Mesenchymal stem cell (in vitro differentiated cells and primary cell): ENCODE data around the gene CNOT6L.

Experiments used
- DNase-seq: peaks from one replicate; pipeline ENCODE4 v3.0.0-alpha.2; 2013
- H2AFZ ChIP-seq: one replicate; pipeline ENCODE4 v1.6.1; 2013; ENCODE audit warnings: low read depth, mild to moderate bottlenecking, control low read depth, inconsistent platforms, low read length, moderate library complexity
- H2AK5ac ChIP-seq: 2 replicates; pipeline ENCODE4 v1.6.1; 2013; ENCODE audit warnings: low read length, moderate library complexity, mild to moderate bottlenecking, inconsistent platforms; ENCODE audit not compliant: severe bottlenecking
- H2BK120ac ChIP-seq: one replicate; pipeline ENCODE4 v1.6.1; 2013; ENCODE audit warnings: low read depth, mild to moderate bottlenecking, inconsistent platforms, low read length, moderate library complexity
- H2BK12ac ChIP-seq, 2 experiments: one replicate each; pipeline ENCODE4 v1.6.1; 2013; ENCODE audit warnings: inconsistent platforms in 2 of 2, low read length in 2 of 2, mild to moderate bottlenecking in 2 of 2, moderate library complexity in 2 of 2, control low read depth in 1 of 2
- H2BK15ac ChIP-seq: one replicate; pipeline ENCODE4 v1.6.1; 2013; ENCODE audit warnings: mild to moderate bottlenecking, low read depth, inconsistent platforms; ENCODE audit not compliant: poor library complexity, severe bottlenecking
- H2BK5ac ChIP-seq: 2 replicates; pipeline ENCODE4 v1.6.1; 2013; ENCODE audit warnings: low read depth, mild to moderate bottlenecking, low read length, control low read depth, inconsistent platforms; ENCODE audit not compliant: poor library complexity, severe bottlenecking
- H3K14ac ChIP-seq, 2 experiments: one replicate each; pipeline ENCODE4 v1.6.1; 2013; ENCODE audit warnings: inconsistent platforms in 2 of 2, low read length in 2 of 2, control low read depth in 1 of 2, mild to moderate bottlenecking in 1 of 2, moderate library complexity in 1 of 2
- H3K18ac ChIP-seq, 2 experiments: one replicate each; pipeline ENCODE4 v1.6.1; 2013; ENCODE audit warnings: inconsistent platforms in 2 of 2, low read length in 2 of 2, control low read depth in 1 of 2, low read depth in 1 of 2, mild to moderate bottlenecking in 1 of 2
- H3K23ac ChIP-seq, 2 experiments: one replicate each; pipeline ENCODE4 v1.6.1; 2013; ENCODE audit warnings: inconsistent platforms in 2 of 2, low read length in 2 of 2, mild to moderate bottlenecking in 2 of 2, moderate library complexity in 2 of 2, control low read depth in 1 of 2
- H3K27ac ChIP-seq: 2 replicates; pipeline ENCODE4 v1.5.1; 2013; ENCODE audit warnings: mild to moderate bottlenecking, moderate library complexity, low read length, control low read depth, inconsistent platforms; ENCODE audit not compliant: poor library complexity, severe bottlenecking
- H3K27me3 ChIP-seq, 2 experiments: 2 replicates each; pipeline versions ENCODE4 v1.6.1 to v1.7.0; 2013; ENCODE audit warnings: low read length in 2 of 2, mild to moderate bottlenecking in 2 of 2, moderate library complexity in 2 of 2, control low read depth in 1 of 2, inconsistent platforms in 1 of 2; ENCODE audit not compliant: control insufficient read depth in 1 of 2, insufficient read depth in 1 of 2
- H3K36me3 ChIP-seq, 2 experiments: 2 replicates each; pipeline versions ENCODE4 v1.6.1 to v1.7.0; 2013; ENCODE audit warnings: low read length in 2 of 2, control low read depth in 1 of 2, inconsistent platforms in 1 of 2, low read depth in 1 of 2, mild to moderate bottlenecking in 1 of 2; ENCODE audit not compliant: insufficient read depth in 2 of 2, control insufficient read depth in 1 of 2
- H3K4ac ChIP-seq, 2 experiments: one replicate each; pipeline ENCODE4 v1.6.1; 2013; ENCODE audit warnings: inconsistent platforms in 2 of 2, low read length in 2 of 2, mild to moderate bottlenecking in 2 of 2, moderate library complexity in 2 of 2, control low read depth in 1 of 2, low read depth in 1 of 2
- H3K4me1 ChIP-seq: 2 replicates; pipeline ENCODE4 v1.6.1; 2013; ENCODE audit warnings: low read depth, low read length, control low read depth; ENCODE audit not compliant: control insufficient read depth, insufficient read depth
- H3K4me2 ChIP-seq: 2 replicates; pipeline ENCODE4 v1.6.1; 2013; ENCODE audit warnings: low read length, mild to moderate bottlenecking, inconsistent platforms; ENCODE audit not compliant: poor library complexity, severe bottlenecking
- H3K4me3 ChIP-seq, 2 experiments: 2 replicates each; pipeline versions ENCODE4 v1.5.1 to v1.7.0; 2013; ENCODE audit warnings: low read length in 2 of 2, mild to moderate bottlenecking in 2 of 2, control low read depth in 1 of 2, low read depth in 1 of 2; ENCODE audit not compliant: insufficient read depth in 1 of 2
- H3K79me1 ChIP-seq: replicated peaks from 2 replicates; pipeline ENCODE4 v1.6.1; 2013; ENCODE audit warnings: mild to moderate bottlenecking, control low read depth, low read length, inconsistent platforms; ENCODE audit not compliant: poor library complexity, severe bottlenecking
- H3K9ac ChIP-seq: 2 replicates; pipeline ENCODE4 v1.7.0; 2013; ENCODE audit warnings: mild to moderate bottlenecking, low read length, moderate library complexity
- H3K9me3 ChIP-seq: 2 replicates; pipeline ENCODE4 v1.7.0; 2013; ENCODE audit warnings: mild to moderate bottlenecking, low read length; ENCODE audit not compliant: control insufficient read depth
- H4K8ac ChIP-seq: one replicate; pipeline ENCODE4 v1.6.1; 2013; ENCODE audit warnings: inconsistent platforms, mild to moderate bottlenecking, low read length, moderate library complexity
- H4K91ac ChIP-seq: one replicate; pipeline ENCODE4 v1.6.1; 2013; ENCODE audit warnings: mild to moderate bottlenecking, low read length, inconsistent platforms
- WGBS: methylation state at CpG from one replicate; pipeline ENCODE4 v1.1.7; 2013; ENCODE audit warnings: mixed read lengths; 5-methylcytosine and 5-hydroxymethylcytosine counted together

Gene CNOT6L

DNA sequence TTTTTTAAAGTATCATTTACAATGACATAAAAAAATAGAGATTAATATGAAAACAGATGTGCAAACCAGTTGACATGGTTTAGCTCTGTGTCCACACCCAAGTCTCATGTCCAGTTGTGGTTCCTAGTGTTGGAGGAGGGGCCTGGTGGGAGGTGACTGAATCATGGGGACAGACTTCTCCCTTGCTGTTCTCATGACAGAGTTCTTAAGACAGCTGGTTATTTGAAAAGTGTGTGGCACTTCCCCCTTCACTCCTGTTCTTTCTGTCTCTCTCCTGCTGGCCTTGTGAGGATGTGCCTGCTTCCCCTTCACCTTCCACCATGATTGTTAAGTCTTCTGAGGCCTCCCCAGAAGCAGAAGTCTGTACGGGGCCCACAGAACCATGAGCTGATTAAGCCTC lies 23.8 kb downstream of the CNOT6L start:
- H3K18ac ChIP-seq, result no peak overlapping the region
- H2BK12ac ChIP-seq, result no peak overlapping the region
- no peak overlapping the region for H3K4ac ChIP-seq
- H2BK15ac ChIP-seq, result no peak overlapping the region
- H3K23ac ChIP-seq, result no peak overlapping the region
- H3K36me3 ChIP-seq, result no peaks in the 10 kb centered on the region
- no CpG with 5 or more reads among the region's 1 CpG for WGBS
- no peak overlapping the region for H2BK5ac ChIP-seq
- no peak for DNase-seq
- H3K4me2 ChIP-seq, result no peak overlapping the region
- H3K9me3 ChIP-seq, result no peaks in the 10 kb centered on the region
- H3K4me3 ChIP-seq, result no peak overlapping the region
- no peak overlapping the region for H2BK120ac ChIP-seq
- no peak overlapping the region for H2AK5ac ChIP-seq
- no peak overlapping the region for H2AFZ ChIP-seq
- peaks cover 25% of the 10 kb centered on the region for H3K79me1 ChIP-seq
- no peak overlapping the region for H3K27ac ChIP-seq
- H4K91ac ChIP-seq, result no peak overlapping the region
- H3K9ac ChIP-seq, result no peak overlapping the region
- H3K27me3 ChIP-seq, result no peaks in the 10 kb centered on the region
- no peak overlapping the region for H4K8ac ChIP-seq
- H3K4me1 ChIP-seq, result peaks cover 8% of the 10 kb centered on the region
- H3K14ac ChIP-seq, result no peak overlapping the region

DNA sequence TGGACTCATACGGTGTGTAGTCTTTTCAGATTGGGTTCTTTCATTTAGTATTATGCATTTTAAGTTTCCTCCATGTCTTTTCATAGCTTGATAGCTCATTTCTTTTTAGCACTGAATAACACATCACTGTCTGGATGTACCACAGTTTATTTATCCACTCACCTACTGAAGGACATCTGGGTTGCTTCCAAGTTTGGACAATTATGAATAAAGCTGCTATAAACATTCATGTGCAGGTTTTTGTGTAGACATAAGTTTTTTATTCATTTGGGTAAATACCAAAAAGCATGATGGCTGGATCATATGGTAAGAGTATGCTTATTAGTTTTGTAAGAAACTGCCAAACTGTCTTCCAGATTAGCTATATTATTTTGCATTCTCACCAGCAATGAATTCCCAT lies 29.0 kb downstream of the CNOT6L start:
- Histone ChIP-seq H4K91ac (no peak overlapping the region), H2AK5ac (no peak overlapping the region), H4K8ac (no peak overlapping the region), H3K36me3 (no peaks in the 10 kb centered on the region), H3K4ac (no peak overlapping the region), H2BK5ac (no peak overlapping the region), H3K4me3 (no peak overlapping the region), H3K18ac (no peak overlapping the region), H3K9ac (no peak overlapping the region), H3K27me3 (no peaks in the 10 kb centered on the region), H3K27ac (no peak overlapping the region), H3K23ac (no peak overlapping the region), H2BK120ac (no peak overlapping the region), H3K4me1 (peaks cover 4% of the 10 kb centered on the region), H2BK12ac (no peak overlapping the region), H3K79me1 (peaks cover 26% of the 10 kb centered on the region), H3K4me2 (no peak overlapping the region), H2AFZ (no peak overlapping the region), H3K9me3 (no peaks in the 10 kb centered on the region), H2BK15ac (no peak overlapping the region), H3K14ac (no peak overlapping the region)
- DNase-seq, result no peak
- no CpG with 5 or more reads among the region's 1 CpG for WGBS

DNA sequence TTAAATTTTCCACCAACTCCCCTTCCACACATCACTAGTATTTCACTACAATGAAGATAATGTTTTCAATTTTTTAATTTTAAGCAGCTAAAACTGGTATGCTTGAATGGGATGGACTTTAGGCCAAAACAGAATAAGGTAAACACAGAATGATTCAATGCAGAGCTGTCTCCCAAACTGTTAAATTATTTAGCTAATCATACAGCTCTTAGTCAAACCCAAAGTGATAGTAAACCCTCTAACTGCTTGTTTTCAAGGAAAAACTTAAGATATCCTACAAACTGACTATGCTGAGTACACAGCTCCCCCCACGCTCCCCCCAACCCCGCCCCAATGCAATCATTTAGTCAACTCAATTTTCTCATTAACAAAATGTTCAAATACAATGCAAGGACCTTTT lies 30.2 kb downstream of the CNOT6L start:
- Histone ChIP-seq H2AFZ (no peak overlapping the region), H4K91ac (no peak overlapping the region), H3K18ac (no peak overlapping the region), H3K4me2 (no peak overlapping the region), H4K8ac (no peak overlapping the region), H3K27ac (no peak overlapping the region), H3K23ac (no peak overlapping the region), H3K9ac (no peak overlapping the region), H2BK12ac (no peak overlapping the region), H3K27me3 (no peaks in the 10 kb centered on the region), H2BK5ac (no peak overlapping the region), H3K4me1 (peaks cover 4% of the 10 kb centered on the region), H3K36me3 (no peaks in the 10 kb centered on the region), H3K4me3 (no peak overlapping the region), H2BK120ac (no peak overlapping the region), H3K9me3 (no peaks in the 10 kb centered on the region), H3K4ac (no peak overlapping the region), H3K14ac (no peak overlapping the region), H2AK5ac (no peak overlapping the region), H2BK15ac (no peak overlapping the region), H3K79me1 (peaks cover 26% of the 10 kb centered on the region)
- no CpG with 5 or more reads among the region's 2 CpGs for WGBS
- DNase-seq, result no peak

DNA sequence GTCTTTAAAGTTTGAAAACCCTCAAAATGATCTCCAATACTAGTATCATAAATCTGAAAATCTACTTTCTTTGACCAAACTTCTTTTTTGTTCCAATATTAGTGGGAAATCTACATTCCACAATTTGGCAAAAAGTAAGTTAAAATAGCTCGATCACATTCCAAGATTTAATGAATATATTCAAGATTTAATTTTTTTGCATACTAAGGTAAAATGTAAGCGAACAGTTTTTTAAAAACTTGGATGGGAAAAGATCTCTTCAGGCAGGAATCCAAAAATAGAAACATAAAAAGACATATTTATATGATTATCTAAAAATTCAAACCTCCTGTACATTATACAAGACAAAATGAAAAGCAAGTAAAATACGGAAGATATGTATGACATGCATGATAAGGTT lies 31.2 kb downstream of the CNOT6L start:
- Histone ChIP-seq H3K23ac (no peak overlapping the region), H2BK120ac (no peak overlapping the region), H3K36me3 (no peaks in the 10 kb centered on the region), H4K91ac (no peak overlapping the region), H2AFZ (no peak overlapping the region), H3K79me1 (peaks cover 23% of the 10 kb centered on the region), H3K4me1 (peaks cover 3% of the 10 kb centered on the region), H3K9ac (no peak overlapping the region), H3K9me3 (no peaks in the 10 kb centered on the region), H3K4me2 (no peak overlapping the region), H4K8ac (no peak overlapping the region), H2BK5ac (no peak overlapping the region), H3K27me3 (no peaks in the 10 kb centered on the region), H2BK12ac (no peak overlapping the region), H2BK15ac (no peak overlapping the region), H3K18ac (no peak overlapping the region), H3K27ac (no peak overlapping the region), H3K14ac (no peak overlapping the region), H3K4me3 (no peak overlapping the region), H2AK5ac (no peak overlapping the region), H3K4ac (no peak overlapping the region)
- WGBS, result no CpG with 5 or more reads among the region's 3 CpGs
- DNase-seq, result no peak
